Neural cell (in vitro differentiated cells): Measurements from ENCODE around the gene PMIS2.

Source experiments
- EP300 ChIP-seq: fragments of 450-650 bp; conservative IDR thresholded peaks from 2 replicates; pipeline ENCODE4 v1.6.1; 2014; ENCODE audit warnings: antibody characterized with exemption, mild to moderate bottlenecking, moderate library complexity; ENCODE audit not compliant: poor library complexity, severe bottlenecking
- EZH2 ChIP-seq: fragments of 200-600, 300-800 bp; shearing (Covaris generic), sonication (generic); IDR thresholded peaks from 2 replicates; pipeline ENCODE4 v1.6.1; 2014; ENCODE audit warnings: antibody characterized with exemption, low read length, borderline replicate concordance, mild to moderate bottlenecking; ENCODE audit not compliant: insufficient read depth, poor library complexity, severe bottlenecking
- MXI1 ChIP-seq: fragments of 450-650 bp; conservative IDR thresholded peaks from 2 replicates; pipeline ENCODE4 v1.6.1; 2014; ENCODE audit warnings: antibody characterized with exemption, mild to moderate bottlenecking; ENCODE audit not compliant: poor library complexity, severe bottlenecking
- POLR2AphosphoS5 ChIP-seq: IDR thresholded peaks from 2 replicates; pipeline ENCODE4 v1.6.1; 2012
- RAD21 ChIP-seq: fragments of 450-650 bp; conservative IDR thresholded peaks from 2 replicates; pipeline ENCODE4 v1.6.1; 2014; ENCODE audit warnings: antibody characterized with exemption, mild to moderate bottlenecking, moderate library complexity
- TAF1 ChIP-seq: IDR thresholded peaks from 2 replicates; pipeline ENCODE4 v1.6.1; 2012; ENCODE audit warnings: low read depth
- TF ChIP-seq, protein P1 (sequence below): fragments of 450-650 bp; IDR thresholded peaks from 2 replicates; pipeline ENCODE4 v1.5.1; 2014; ENCODE audit warnings: antibody characterized with exemption, mild to moderate bottlenecking, moderate library complexity; ENCODE audit not compliant: poor library complexity, severe bottlenecking
- TF ChIP-seq, protein P2 (sequence below): IDR thresholded peaks from 2 replicates; pipeline ENCODE4 v1.6.1; 2012; ENCODE audit warnings: borderline replicate concordance

DNA sequence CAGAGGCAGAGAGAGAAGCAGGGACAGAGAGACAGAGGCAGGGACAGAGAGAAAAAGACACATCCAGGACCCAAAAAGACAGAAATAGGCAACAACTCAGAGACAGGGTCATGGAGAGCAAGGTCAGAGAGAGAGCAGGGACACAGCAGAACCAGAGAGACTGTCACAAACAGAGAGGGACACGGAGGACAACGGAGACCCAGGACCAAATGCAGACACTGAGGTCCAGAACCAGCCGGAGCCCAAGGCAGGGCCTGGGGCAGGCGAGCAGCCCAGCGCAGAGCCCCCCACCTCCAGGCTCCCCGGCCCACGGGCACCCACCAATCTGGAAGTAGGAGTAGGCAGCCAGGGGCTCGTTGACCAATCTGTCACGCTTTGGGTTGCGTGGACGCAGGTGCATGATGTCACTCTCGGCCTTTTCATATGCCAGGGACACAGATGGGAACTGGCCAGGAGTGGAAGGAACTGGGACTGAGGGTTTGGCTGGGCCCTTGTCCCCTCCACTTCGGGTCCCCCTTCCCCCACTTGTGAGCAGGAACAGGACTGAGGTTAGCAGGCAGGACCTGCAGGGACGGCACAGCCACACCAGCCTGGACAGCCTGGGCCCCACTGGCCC lies 32.5 kb upstream of the PMIS2 start:
- TF ChIP-seq, protein P1, sequence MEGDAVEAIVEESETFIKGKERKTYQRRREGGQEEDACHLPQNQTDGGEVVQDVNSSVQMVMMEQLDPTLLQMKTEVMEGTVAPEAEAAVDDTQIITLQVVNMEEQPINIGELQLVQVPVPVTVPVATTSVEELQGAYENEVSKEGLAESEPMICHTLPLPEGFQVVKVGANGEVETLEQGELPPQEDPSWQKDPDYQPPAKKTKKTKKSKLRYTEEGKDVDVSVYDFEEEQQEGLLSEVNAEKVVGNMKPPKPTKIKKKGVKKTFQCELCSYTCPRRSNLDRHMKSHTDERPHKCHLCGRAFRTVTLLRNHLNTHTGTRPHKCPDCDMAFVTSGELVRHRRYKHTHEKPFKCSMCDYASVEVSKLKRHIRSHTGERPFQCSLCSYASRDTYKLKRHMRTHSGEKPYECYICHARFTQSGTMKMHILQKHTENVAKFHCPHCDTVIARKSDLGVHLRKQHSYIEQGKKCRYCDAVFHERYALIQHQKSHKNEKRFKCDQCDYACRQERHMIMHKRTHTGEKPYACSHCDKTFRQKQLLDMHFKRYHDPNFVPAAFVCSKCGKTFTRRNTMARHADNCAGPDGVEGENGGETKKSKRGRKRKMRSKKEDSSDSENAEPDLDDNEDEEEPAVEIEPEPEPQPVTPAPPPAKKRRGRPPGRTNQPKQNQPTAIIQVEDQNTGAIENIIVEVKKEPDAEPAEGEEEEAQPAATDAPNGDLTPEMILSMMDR: no peak
- TF ChIP-seq, protein P2, sequence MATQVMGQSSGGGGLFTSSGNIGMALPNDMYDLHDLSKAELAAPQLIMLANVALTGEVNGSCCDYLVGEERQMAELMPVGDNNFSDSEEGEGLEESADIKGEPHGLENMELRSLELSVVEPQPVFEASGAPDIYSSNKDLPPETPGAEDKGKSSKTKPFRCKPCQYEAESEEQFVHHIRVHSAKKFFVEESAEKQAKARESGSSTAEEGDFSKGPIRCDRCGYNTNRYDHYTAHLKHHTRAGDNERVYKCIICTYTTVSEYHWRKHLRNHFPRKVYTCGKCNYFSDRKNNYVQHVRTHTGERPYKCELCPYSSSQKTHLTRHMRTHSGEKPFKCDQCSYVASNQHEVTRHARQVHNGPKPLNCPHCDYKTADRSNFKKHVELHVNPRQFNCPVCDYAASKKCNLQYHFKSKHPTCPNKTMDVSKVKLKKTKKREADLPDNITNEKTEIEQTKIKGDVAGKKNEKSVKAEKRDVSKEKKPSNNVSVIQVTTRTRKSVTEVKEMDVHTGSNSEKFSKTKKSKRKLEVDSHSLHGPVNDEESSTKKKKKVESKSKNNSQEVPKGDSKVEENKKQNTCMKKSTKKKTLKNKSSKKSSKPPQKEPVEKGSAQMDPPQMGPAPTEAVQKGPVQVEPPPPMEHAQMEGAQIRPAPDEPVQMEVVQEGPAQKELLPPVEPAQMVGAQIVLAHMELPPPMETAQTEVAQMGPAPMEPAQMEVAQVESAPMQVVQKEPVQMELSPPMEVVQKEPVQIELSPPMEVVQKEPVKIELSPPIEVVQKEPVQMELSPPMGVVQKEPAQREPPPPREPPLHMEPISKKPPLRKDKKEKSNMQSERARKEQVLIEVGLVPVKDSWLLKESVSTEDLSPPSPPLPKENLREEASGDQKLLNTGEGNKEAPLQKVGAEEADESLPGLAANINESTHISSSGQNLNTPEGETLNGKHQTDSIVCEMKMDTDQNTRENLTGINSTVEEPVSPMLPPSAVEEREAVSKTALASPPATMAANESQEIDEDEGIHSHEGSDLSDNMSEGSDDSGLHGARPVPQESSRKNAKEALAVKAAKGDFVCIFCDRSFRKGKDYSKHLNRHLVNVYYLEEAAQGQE: no peak
- no peak for TF ChIP-seq RAD21
- TF ChIP-seq POLR2AphosphoS5: no peak
- no peak for TF ChIP-seq EZH2
- no peak for TF ChIP-seq TAF1
- no peak for TF ChIP-seq EP300
- TF ChIP-seq MXI1: no peak
